Measurements from ENCODE around the gene COIL. TPM values are rescaled to one million over a fixed set of nuclear protein-coding genes. Genes with fewer than 3 reads are reported as not detected.

COIL gene
- total and polyA plus RNA-seq, 2 donors (not counting 3 experiments of a cell fraction or from before 2014, with no cell fraction given) = 4.2 to 20.6 TPM

- BruUV-seq (replicated peaks) = no TSS peak
- FAIRE-seq (no peak), DNase-seq (ENCODE audit: low read depth, low spot score) (no peak)
- dilution Hi-C loops (cut with MboI; ENCODE audit: extremely low pct_ligation_motif_present, low sequenced_read_pairs) = no loop called here
- Histone ChIP-seq H3K9me3 (replicated peaks; ENCODE audit: control insufficient read depth, insufficient read depth, low read length) (no peaks in the 10 kb centered on the region), H3K9me1 (replicated peaks; ENCODE audit: control insufficient read depth, extremely low read depth, insufficient read depth, low read length) (no peaks in the 10 kb centered on the region), H3K79me2 (ENCODE audit: control insufficient read depth, insufficient read depth, low read length) (no peaks in the 10 kb centered on the region), H3K27me3 (ENCODE audit: control insufficient read depth in 2 of 2, insufficient read depth in 2 of 2, low read length in 2 of 2) (no peaks in the 10 kb centered on the region), H4K20me1 (replicated peaks; ENCODE audit: control insufficient read depth, extremely low read depth, insufficient read depth, low read length) (no peaks in the 10 kb centered on the region), H2AFZ (ENCODE audit: low read depth, low read length) (no peak overlapping the region), H3K4me1 (ENCODE audit: control insufficient read depth, extremely low read depth, insufficient read depth, low read length) (no peaks in the 10 kb centered on the region), H3K27ac (ENCODE audit: insufficient read depth, low read depth, low read length) (no peak overlapping the region), H3K4me2 (ENCODE audit: insufficient read depth, low read length) (no peak overlapping the region), H3K4me3 (replicated peaks in 1 of 3; ENCODE audit: insufficient read depth in 1 of 3, low read depth in 1 of 3, low read length in 3 of 3) (no peak overlapping the region), H3K36me3 (ENCODE audit: control insufficient read depth in 2 of 2, extremely low read depth in 1 of 2, insufficient read depth in 2 of 2, low read length in 2 of 2) (peaks cover 0 to 2% of the 10 kb centered on the region in 2 experiments), H3K9ac (replicated peaks; ENCODE audit: extremely low read depth, insufficient read depth, low read length) (no peak overlapping the region)
- intact Hi-C loops (cut with micrococcal nuclease) = no loop called here
- ChIA-PET CTCF (interaction anchor here (2.0 to 3.7 kb wide), 2 partner anchors 14 kb away, joined by 6 to 13 read pairs; no protein-coding TSS in a partner anchor), POLR2A (no interaction called here)
- no peak for TF ChIP-seq GATA2 (IDR thresholded peaks at IDR 0.05; ENCODE audit: insufficient read depth, insufficient read length, low read depth, low read length)
- TF ChIP-seq CTCF (IDR thresholded peaks at IDR 0.05; ENCODE audit: extremely low read depth in 1 of 2, insufficient read depth in 1 of 2, low read depth in 1 of 2, low read length in 2 of 2) = no peak
- TF ChIP-seq, protein P1, sequence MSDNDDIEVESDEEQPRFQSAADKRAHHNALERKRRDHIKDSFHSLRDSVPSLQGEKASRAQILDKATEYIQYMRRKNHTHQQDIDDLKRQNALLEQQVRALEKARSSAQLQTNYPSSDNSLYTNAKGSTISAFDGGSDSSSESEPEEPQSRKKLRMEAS (IDR thresholded peaks at IDR 0.05; ENCODE audit: insufficient read depth, insufficient read length) = no peak
- no peak for TF ChIP-seq EZH2 (IDR thresholded peaks at IDR 0.05; ENCODE audit: borderline replicate concordance, low read depth, low read length, severe bottlenecking)
- no peak for TF ChIP-seq JUN (IDR thresholded peaks at IDR 0.05; ENCODE audit: borderline replicate concordance, insufficient read depth, insufficient read length, low read depth)
- no peak for TF ChIP-seq FOS (IDR thresholded peaks at IDR 0.05; ENCODE audit: borderline replicate concordance, insufficient read depth, low read length)
- TF ChIP-seq POLR2A (IDR thresholded peaks at IDR 0.05; ENCODE audit: low read depth, low read length) = no peak
- TF ChIP-seq POLR2AphosphoS5 (IDR thresholded peaks at IDR 0.05; ENCODE audit: insufficient read depth, low read depth, low read length) = no peak
- TF ChIP-seq MYC (IDR thresholded peaks at IDR 0.05; ENCODE audit: low read depth, low read length) = no peak
Observed at GRCh38 chr17:56995766-56996165, 34.9 kb upstream of the COIL start.
